HepG2 (cell line): Measurements from ENCODE around the gene AKAP12. TPM values are rescaled to one million over a fixed set of nuclear protein-coding genes. Genes with fewer than 3 reads are reported as not detected.

Source experiments
- ATAC-seq: fragments of 200-7000 bp; cut with Tn5 transposase; 3 replicates; pipeline ENCODE4 v1.9.1; 2020; ENCODE audit warnings: mild to moderate bottlenecking, moderate library complexity
- BruUV-seq: library from RNA; stranded (reverse); fragments of 400-500 nt; replicated peaks from 2 replicates; lab custom pipeline; 2021; lab: Mats Ljungman, UMichigan
- CTCF ChIA-PET: fragments of 300-600 bp; formaldehyde crosslinking; extraction: SDS; loops from one replicate; lab custom pipeline; 2021; ENCODE audit warnings: low total read pairs, inconsistent platforms, low intra/inter-chr PET ratio; lab: Yijun Ruan, JAX
- POLR2A ChIA-PET: fragments of 350-600 bp; sonication (Branson Sonifier 250); formaldehyde crosslinking; loops from one replicate; lab custom pipeline; 2020; ENCODE audit warnings: antibody characterized with exemption, inconsistent platforms; lab: Yijun Ruan, JAX
- DNase-seq: peaks from one replicate; pipeline ENCODE4 v3.0.0-alpha.2; 2015; ENCODE audit warnings: low spot score
- FAIRE-seq: peaks from 3 replicates; lab custom pipeline; 2011; peaks lifted over from hg19 to GRCh38; lab: Jason Lieb, UNC
- H2AFZ ChIP-seq: one replicate; pipeline ENCODE4 v1.6.1; 2011; ENCODE audit warnings: low read length, inconsistent platforms
- H3K27ac ChIP-seq: fragments of 300-600 bp; 3 replicates; pipeline ENCODE4 v1.8.0; 2011; ENCODE audit warnings: mixed run types, mild to moderate bottlenecking, mixed read lengths, low read length, inconsistent platforms; ENCODE audit not compliant: insufficient read depth; ENCODE audit errors: extremely low read length
- H3K27me3 ChIP-seq, 2 experiments: fragments of 200-600 bp in 1 of 2; 2 replicates in 1 of 2; 3 replicates in 1 of 2; pipeline versions ENCODE4 v1.6.0 to v1.8.0; 2011; ENCODE audit warnings: low read length in 2 of 2, mild to moderate bottlenecking in 2 of 2, moderate library complexity in 2 of 2, inconsistent platforms in 1 of 2; ENCODE audit not compliant: insufficient read depth in 2 of 2, control insufficient read depth in 1 of 2
- H3K36me3 ChIP-seq, 2 experiments: fragments of 200-600 bp in 1 of 2; replicated peaks in 1 of 2; 2 replicates in 1 of 2; 3 replicates in 1 of 2; pipeline versions ENCODE4 v1.5.1 to v1.8.0; 2011; ENCODE audit warnings: low read length in 2 of 2, inconsistent platforms in 1 of 2; ENCODE audit not compliant: insufficient read depth in 2 of 2, control insufficient read depth in 1 of 2
- H3K4me1 ChIP-seq: 2 replicates; pipeline ENCODE4 v1.5.1; 2012; ENCODE audit warnings: low read length, inconsistent platforms; ENCODE audit not compliant: insufficient read depth
- H3K4me2 ChIP-seq: 2 replicates; pipeline ENCODE4 v1.6.0; 2011; ENCODE audit warnings: low read depth, low read length, inconsistent platforms
- H3K4me3 ChIP-seq, 3 experiments: fragments of 200-600 bp in 1 of 3; sonication (generic), shearing (Covaris generic) in 1 of 3; replicated peaks in 1 of 3; 2 replicates each; pipeline ENCODE4 v1.5.1; 2011 to 2016; ENCODE audit warnings: low read length in 3 of 3, inconsistent platforms in 2 of 3, low read depth in 2 of 3, mild to moderate bottlenecking in 2 of 3, control low read depth in 1 of 3, mixed read lengths in 1 of 3; ENCODE audit not compliant: insufficient read depth in 1 of 3
- H3K79me2 ChIP-seq: one replicate; pipeline ENCODE4 v1.6.1; 2011; ENCODE audit warnings: low read length, inconsistent platforms; ENCODE audit not compliant: insufficient read depth
- H3K9ac ChIP-seq: 2 replicates; pipeline ENCODE4 v1.6.0; 2011; ENCODE audit warnings: mild to moderate bottlenecking, low read depth, low read length, inconsistent platforms; ENCODE audit not compliant: insufficient read depth
- H3K9me3 ChIP-seq: 2 replicates; pipeline ENCODE4 v1.5.1; 2012; ENCODE audit warnings: mild to moderate bottlenecking, low read length
- H4K20me1 ChIP-seq: 2 replicates; pipeline ENCODE4 v1.6.0; 2011; ENCODE audit warnings: inconsistent platforms, mild to moderate bottlenecking, low read length, moderate library complexity; ENCODE audit not compliant: insufficient read depth
- CSRNP2 ChIP-seq: sonication (generic); formaldehyde crosslinking; conservative IDR thresholded peaks from 2 replicates; pipeline ENCODE4 v1.8.0; 2022; ENCODE audit warnings: low read depth, missing genetic modification reagents
- DMAP1 ChIP-seq: IDR thresholded peaks from 2 replicates; pipeline ENCODE4 v1.6.1; 2016
- HNF4A ChIP-seq: sonication (generic); formaldehyde crosslinking; IDR thresholded peaks from 2 replicates; pipeline ENCODE4 v1.4.0; 2020; ENCODE audit warnings: missing genetic modification reagents
- IRF9 ChIP-seq: sonication (generic); formaldehyde crosslinking; IDR thresholded peaks from 2 replicates; pipeline ENCODE4 v1.8.0; 2022; ENCODE audit warnings: missing genetic modification reagents, mild to moderate bottlenecking, borderline replicate concordance
- RBAK ChIP-seq: sonication (generic); formaldehyde crosslinking; IDR thresholded peaks from 2 replicates; pipeline ENCODE4 v1.5.1; 2020; ENCODE audit warnings: mild to moderate bottlenecking, missing genetic modification reagents
- XRCC5 ChIP-seq: fragments of 200-400 bp; formaldehyde crosslinking; optimal IDR thresholded peaks from 2 replicates; pipeline ENCODE3; 2017; ENCODE audit warnings: mild to moderate bottlenecking, low read length
- ZNF337 ChIP-seq: sonication (generic); formaldehyde crosslinking; IDR thresholded peaks from 2 replicates; pipeline ENCODE4 v1.5.1; 2020; ENCODE audit warnings: missing genetic modification reagents, low read depth, mild to moderate bottlenecking, borderline replicate concordance
- ZNF343 ChIP-seq: sonication (generic); formaldehyde crosslinking; IDR thresholded peaks from 2 replicates; pipeline ENCODE4 v1.4.0; 2020; ENCODE audit warnings: mild to moderate bottlenecking, missing genetic modification reagents
- ZNF550 ChIP-seq: sonication (generic); formaldehyde crosslinking; IDR thresholded peaks from 2 replicates; pipeline ENCODE4 v1.4.0; 2020; ENCODE audit warnings: mild to moderate bottlenecking, missing genetic modification reagents, borderline replicate concordance
- ZNF639 ChIP-seq: conservative IDR thresholded peaks from 2 replicates; pipeline ENCODE4 v1.6.1; 2018; ENCODE audit warnings: missing genetic modification reagents
- WGBS: methylation state at CpG from one replicate; pipeline ENCODE4 v1.1.6; 2017; ENCODE audit warnings: low lambda C conversion rate; 5-methylcytosine and 5-hydroxymethylcytosine counted together
- in situ Hi-C: cut with HindIII; loops from 2 replicates; pipeline ENCODE4 v1.10.0; 2017; ENCODE audit warnings: low pct_unique_long_range_greater_than_20kb; ENCODE audit not compliant: extremely low pct_ligation_motif_present
- intact Hi-C: fragments of 100-400 bp; cut with micrococcal nuclease; formaldehyde crosslinking; loops from one replicate; pipeline ENCODE4 v1.10.0; 2022; ENCODE audit not compliant: unreplicated experiment
- polyA plus RNA-seq, 8 experiments: library from polyadenylated mRNA; depleted of rRNA in 3 of 8; stranded (reverse) in 7 of 8; unstranded in 1 of 8; fragments of >200 nt; fragmentation: Illumina TruSeq in 4 of 8; extraction: Trizol in 4 of 8; gene quantifications; 2 replicates each; pipeline versions ENCODE4 v1.2.1 to v1.2.3, GENCODE V29; 2011 to 2016; ENCODE audit warnings: low read depth in 4 of 8, missing spikeins in 1 of 8, mixed read lengths in 1 of 8; ENCODE audit not compliant: insufficient read depth in 1 of 8
- total RNA-seq, 5 experiments: library from RNA; depleted of rRNA; stranded (reverse); fragments of >200 nt; fragmentation: Illumina TruSeq; extraction: Trizol; gene quantifications; 2 replicates each; pipeline ENCODE4 v1.2.3, GENCODE V29; 2016; ENCODE audit warnings: low read depth in 1 of 5

Gene AKAP12
- total and polyA plus RNA-seq, 2 of the 13 experiments (the other 11 are each of a cell fraction or from before 2014, with no cell fraction given), result 10.6 to 19.0 TPM

GRCh38 chr6:151349651-151350270, 110.0 kb downstream of the AKAP12 start:
- intact Hi-C loops, result no loop called here
- DNase-seq, result no peak
- WGBS, result 94% methylated on average over 19 of the region's 19 CpGs
- CTCF ChIA-PET, result no interaction called here
- H2AFZ ChIP-seq, result no peak overlapping the region
- no peaks in the 10 kb centered on the region for H3K79me2 ChIP-seq
- no peak overlapping the region for H3K4me3 ChIP-seq
- in situ Hi-C loops, result loop anchor here (25.0 kb wide), 1 partner anchor 937 kb away; no protein-coding TSS in a partner anchor
- H3K9ac ChIP-seq, result no peak overlapping the region
- no peak for ATAC-seq
- no peak overlapping the region for H3K27ac ChIP-seq
- peaks cover 3 to 6% of the 10 kb centered on the region in 2 experiments; a peak in 3 of 5 replicates for H3K36me3 ChIP-seq
- no peaks in the 10 kb centered on the region for H4K20me1 ChIP-seq
- no peak for TF ChIP-seq ZNF550
- no peak for TF ChIP-seq RBAK
- H3K27me3 ChIP-seq, result no peaks in the 10 kb centered on the region
- POLR2A ChIA-PET, result no interaction called here
- H3K4me1 ChIP-seq, result no peaks in the 10 kb centered on the region
- no peak for FAIRE-seq
- no peaks in the 10 kb centered on the region for H3K9me3 ChIP-seq
- no peak overlapping the region for H3K4me2 ChIP-seq
- BruUV-seq, result TSS peak; percentile 31

- DNase-seq (no peak), ATAC-seq (no peak), FAIRE-seq (no peak)
- no peak for TF ChIP-seq ZNF343 (CRISPR knock-in tag)
- no peak for TF ChIP-seq IRF9 (CRISPR knock-in tag)
- TF ChIP-seq ZNF337 (CRISPR knock-in tag), result no peak
- TF ChIP-seq CSRNP2 (CRISPR knock-in tag), result no peak
- no peak for TF ChIP-seq DMAP1 (CRISPR knock-in tag)
- TF ChIP-seq XRCC5, result no peak
- no peak for TF ChIP-seq HNF4A (CRISPR knock-in tag)
- TF ChIP-seq ZNF639 (CRISPR knock-in tag), result no peak
- intact Hi-C loops (no loop called here), in situ Hi-C loops (no loop called here)
- no TSS peak for BruUV-seq
- Histone ChIP-seq H3K27me3 (no peaks in the 10 kb centered on the region), H3K9me3 (no peaks in the 10 kb centered on the region), H2AFZ (no peak overlapping the region), H4K20me1 (no peaks in the 10 kb centered on the region), H3K4me1 (no peaks in the 10 kb centered on the region), H3K4me3 (no peak overlapping the region), H3K36me3 (peaks cover 4 to 6% of the 10 kb centered on the region in 2 experiments; a peak in 4 of 5 replicates), H3K27ac (no peak overlapping the region), H3K9ac (no peak overlapping the region), H3K4me2 (no peak overlapping the region), H3K79me2 (no peaks in the 10 kb centered on the region)
- WGBS, result 94% methylated on average over 20 of the region's 20 CpGs
- ChIA-PET POLR2A (no interaction called here), CTCF (no interaction called here)
Observed at GRCh38 chr6:151350442-151351145, 110.8 kb downstream of the AKAP12 start.
